Epithelial cell of proximal tubule (primary cell): ENCODE measurements around the gene PEMT. TPM values are rescaled to one million over a fixed set of nuclear protein-coding genes. Genes with fewer than 3 reads are reported as not detected.

Source experiments
- DNase-seq: peaks from one replicate; pipeline ENCODE4 v3.0.0-alpha.2; 2011; ENCODE audit warnings: low read depth
- H3K4me3 ChIP-seq: 2 replicates; pipeline ENCODE4 v1.5.1; 2011; ENCODE audit warnings: low read depth, mild to moderate bottlenecking, low read length
- total RNA-seq: library from RNA; depleted of rRNA; stranded (reverse); fragments of >200 nt; gene quantifications from 2 replicates; pipeline ENCODE4 v1.2.3, GENCODE V29; 2015
- TF ChIP-seq, protein P1 (sequence below): conservative IDR thresholded peaks from 2 replicates; pipeline ENCODE4 v1.5.1; 2012; ENCODE audit warnings: low read depth, mild to moderate bottlenecking, low read length

The PEMT gene
- total RNA-seq, 1 donor from 2014 or later, result 48.3 TPM

- H3K4me3 ChIP-seq, result no peak overlapping the region
- TF ChIP-seq, protein P1, sequence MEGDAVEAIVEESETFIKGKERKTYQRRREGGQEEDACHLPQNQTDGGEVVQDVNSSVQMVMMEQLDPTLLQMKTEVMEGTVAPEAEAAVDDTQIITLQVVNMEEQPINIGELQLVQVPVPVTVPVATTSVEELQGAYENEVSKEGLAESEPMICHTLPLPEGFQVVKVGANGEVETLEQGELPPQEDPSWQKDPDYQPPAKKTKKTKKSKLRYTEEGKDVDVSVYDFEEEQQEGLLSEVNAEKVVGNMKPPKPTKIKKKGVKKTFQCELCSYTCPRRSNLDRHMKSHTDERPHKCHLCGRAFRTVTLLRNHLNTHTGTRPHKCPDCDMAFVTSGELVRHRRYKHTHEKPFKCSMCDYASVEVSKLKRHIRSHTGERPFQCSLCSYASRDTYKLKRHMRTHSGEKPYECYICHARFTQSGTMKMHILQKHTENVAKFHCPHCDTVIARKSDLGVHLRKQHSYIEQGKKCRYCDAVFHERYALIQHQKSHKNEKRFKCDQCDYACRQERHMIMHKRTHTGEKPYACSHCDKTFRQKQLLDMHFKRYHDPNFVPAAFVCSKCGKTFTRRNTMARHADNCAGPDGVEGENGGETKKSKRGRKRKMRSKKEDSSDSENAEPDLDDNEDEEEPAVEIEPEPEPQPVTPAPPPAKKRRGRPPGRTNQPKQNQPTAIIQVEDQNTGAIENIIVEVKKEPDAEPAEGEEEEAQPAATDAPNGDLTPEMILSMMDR, result no peak
- DNase-seq, result no peak
Measured at GRCh38 chr17:17621254-17621653, 29.7 kb upstream of the PEMT start.

DNA sequence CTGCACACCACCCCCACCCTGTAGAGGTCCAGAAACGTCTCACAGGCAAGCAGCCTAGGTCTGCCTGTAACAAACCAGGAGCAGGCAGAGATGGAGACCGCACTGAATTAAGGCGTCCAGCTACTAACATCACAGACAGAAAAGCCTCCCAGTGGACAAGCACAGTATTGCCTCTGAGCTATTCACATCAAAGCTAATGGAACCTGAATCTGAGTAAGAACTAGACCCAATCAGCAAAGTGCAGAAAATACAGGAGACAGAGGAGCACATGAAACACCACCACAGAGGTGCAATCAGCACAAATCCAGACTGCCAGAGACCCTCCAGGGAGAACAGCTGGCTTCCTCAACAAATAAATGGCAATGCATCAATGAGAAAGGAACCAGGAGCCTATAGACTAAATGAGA is 22.2 kb upstream of the PEMT start:
- H3K4me3 ChIP-seq, result no peak overlapping the region
- TF ChIP-seq, protein P1, result peak; percentile 83
- no peak for DNase-seq

DNA sequence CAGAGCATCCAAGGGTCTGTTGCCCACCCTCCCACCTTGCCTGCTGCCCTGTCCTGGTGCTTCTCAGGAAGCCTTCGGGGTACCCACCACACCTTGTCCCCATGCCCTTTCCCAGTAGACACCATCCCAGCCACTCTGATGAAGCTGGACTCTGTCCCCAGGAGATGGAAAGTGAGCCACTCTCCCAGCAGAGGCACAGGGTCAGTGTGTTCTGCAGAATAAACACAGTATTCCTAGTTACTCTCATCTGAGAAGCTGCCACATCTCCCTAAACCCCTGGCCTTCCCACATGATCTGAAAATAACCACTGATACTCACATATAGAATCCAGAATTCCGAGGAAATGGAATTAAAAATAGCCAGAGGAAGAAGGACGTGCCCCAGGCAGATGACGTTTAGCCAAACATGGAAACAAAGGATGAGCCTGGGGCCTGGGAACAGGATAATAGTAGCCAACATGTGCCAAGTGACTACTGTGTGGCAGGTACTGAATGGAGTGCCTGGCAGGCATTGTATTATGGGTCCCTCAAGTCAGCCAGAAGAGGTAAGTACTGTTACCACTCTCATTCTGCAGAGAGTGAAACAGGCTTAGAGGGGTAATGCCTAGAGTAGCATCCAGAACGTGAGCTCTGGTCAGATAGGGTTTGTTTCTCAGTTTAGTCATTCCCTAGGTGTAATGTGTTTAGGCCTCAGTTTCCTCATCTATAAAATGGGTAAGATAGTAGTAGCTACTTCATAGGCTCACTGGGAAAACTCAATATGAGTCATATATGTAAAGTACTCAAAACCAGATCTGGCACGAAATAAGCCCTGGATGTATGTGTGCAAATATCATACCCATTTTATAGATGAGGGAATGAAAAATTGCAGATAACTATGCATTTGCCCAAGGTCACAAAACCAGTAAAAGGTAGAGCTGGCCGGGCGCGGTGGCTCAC is 20.8 kb upstream of the PEMT start:
- TF ChIP-seq, protein P1, result no peak
- H3K4me3 ChIP-seq, result no peak overlapping the region
- DNase-seq, result no peak

- DNase-seq, result no peak
- TF ChIP-seq, protein P1, result no peak
- H3K4me3 ChIP-seq, result no peak overlapping the region
Measured at GRCh38 chr17:17609121-17609520, 17.6 kb upstream of the PEMT start.

DNA sequence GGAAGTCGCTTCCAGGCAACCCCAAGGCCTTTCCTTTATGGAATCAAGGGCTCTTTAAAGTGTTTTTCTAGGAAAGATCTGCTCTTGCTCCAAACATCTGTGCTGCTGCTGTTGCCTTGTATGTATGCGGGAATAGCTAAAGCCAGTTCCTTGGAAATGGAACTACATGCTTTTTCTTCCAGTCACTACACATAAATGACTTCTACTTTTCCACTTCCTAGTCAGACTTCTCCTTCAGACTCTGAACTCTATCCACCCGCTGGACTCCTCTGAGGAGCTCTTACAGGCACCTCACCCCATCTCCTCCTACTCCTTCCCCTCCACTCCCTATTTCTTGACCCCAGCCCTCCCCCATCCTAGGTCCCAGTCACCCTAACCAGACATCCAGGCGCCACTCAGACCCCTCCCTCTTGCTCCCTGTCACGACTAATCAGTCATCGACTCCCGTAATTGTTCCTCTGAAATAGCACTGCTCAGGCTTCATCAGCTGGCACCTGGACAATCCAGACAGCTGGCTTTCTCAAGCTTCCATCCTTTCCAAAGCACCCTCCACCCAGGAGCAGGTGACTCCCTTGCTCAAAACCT is 15.0 kb upstream of the PEMT start:
- H3K4me3 ChIP-seq, result no peak overlapping the region
- TF ChIP-seq, protein P1, result no peak
- DNase-seq, result no peak

DNA sequence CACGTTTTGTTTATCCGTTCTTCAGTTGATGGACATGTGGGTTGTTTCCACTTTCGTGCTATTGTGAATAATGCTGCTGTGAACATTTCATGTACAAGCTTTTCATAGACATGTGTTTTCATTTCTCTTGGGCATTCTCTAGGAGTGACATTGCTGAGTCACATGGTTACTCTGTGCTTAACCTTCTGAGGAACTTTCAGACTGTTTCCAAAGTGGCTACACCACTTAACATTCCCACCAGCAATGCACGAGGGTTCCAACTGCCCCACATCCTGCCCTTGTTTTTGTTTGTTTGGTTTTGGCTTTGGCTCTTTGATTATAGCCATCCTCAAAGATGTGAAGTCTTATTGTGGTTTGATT is 14.2 kb upstream of the PEMT start:
- H3K4me3 ChIP-seq, result no peak overlapping the region
- DNase-seq, result no peak
- TF ChIP-seq, protein P1, result no peak
